Activated B cell treated with CpG ODN at 0.5 μM for 24 hours (primary cell): ENCODE results near the gene SLAIN1. TPM values are rescaled to one million over a fixed set of nuclear protein-coding genes. Genes with fewer than 3 reads are reported as not detected.

Source experiments
- ATAC-seq: fragments of 200-7000 bp; cut with Tn5 transposase; one replicate; pipeline ENCODE4 v1.10.0; 2021; ENCODE audit warnings: low read depth, mild to moderate bottlenecking, moderate library complexity
- CTCF ChIA-PET: fragments of 350-600 bp; sonication (Branson Sonifier 250); formaldehyde crosslinking; loops from one replicate; lab custom pipeline; 2021; ENCODE audit warnings: antibody characterized with exemption; lab: Charles Lee
- POLR2A ChIA-PET: fragments of 350-600 bp; sonication (Branson Sonifier 250); formaldehyde crosslinking; loops from one replicate; lab custom pipeline; 2021; ENCODE audit warnings: antibody characterized with exemption; lab: Charles Lee
- DNase-seq: peaks from one replicate; pipeline ENCODE4 v3.0.0; 2022
- H3K27ac Mint-ChIP-seq: one replicate; pipeline ENCODE4 v1.8.0; 2020; ENCODE audit warnings: mixed read lengths
- H3K27me3 Mint-ChIP-seq: one replicate; pipeline ENCODE4 v1.8.0; 2021; ENCODE audit warnings: mixed read lengths
- H3K36me3 Mint-ChIP-seq: one replicate; pipeline ENCODE4 v1.8.0; 2021; ENCODE audit warnings: low read depth, mixed read lengths
- H3K4me1 Mint-ChIP-seq: one replicate; pipeline ENCODE4 v1.8.0; 2021; ENCODE audit warnings: mixed read lengths
- H3K4me3 Mint-ChIP-seq: one replicate; pipeline ENCODE4 v1.8.0; 2020; ENCODE audit warnings: mild to moderate bottlenecking, mixed read lengths
- H3K9me3 Mint-ChIP-seq: one replicate; pipeline ENCODE4 v1.8.0; 2020; ENCODE audit warnings: mixed read lengths
- intact Hi-C: fragments of 100-400 bp; cut with micrococcal nuclease; formaldehyde crosslinking; loops from one replicate; pipeline ENCODE4 v1.15.1; 2024
- total RNA-seq: library from RNA; stranded (reverse); gene quantifications from 2 replicates; pipeline ENCODE4 v1.2.3, GENCODE V29; 2022
- TF ChIP-seq, protein P1 (sequence below): fragments of 200-600 bp; IDR thresholded peaks from one replicate; pipeline ENCODE4 v1.8.0; 2022; ENCODE audit warnings: antibody characterized with exemption, mild to moderate bottlenecking

Gene SLAIN1
- total RNA-seq, 1 donor from 2014 or later: 16.2 TPM

DNA sequence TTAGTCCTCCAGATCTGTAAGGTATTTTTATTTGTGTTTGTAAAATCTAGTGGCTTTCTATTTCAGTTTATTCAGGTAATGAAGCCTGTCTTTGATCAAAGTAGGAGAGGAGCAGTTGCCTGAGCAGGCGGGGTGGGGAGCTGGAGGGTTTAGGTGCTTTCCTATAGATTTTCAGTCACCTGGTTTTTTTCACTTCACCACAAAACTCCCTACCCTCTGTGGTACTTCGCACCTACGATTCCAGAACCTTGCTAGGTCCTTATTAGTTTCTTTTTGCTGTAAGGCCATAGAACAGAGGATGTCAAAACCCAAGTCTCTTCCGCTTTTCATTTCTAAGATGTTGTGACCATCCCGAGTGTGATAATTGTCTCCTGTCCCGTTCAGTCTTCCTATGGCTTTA is 26.6 kb downstream of the SLAIN1 start:
- ChIA-PET CTCF (interaction anchor here (0.6 kb wide), 1 partner anchor 8 kb away, joined by 3 read pairs; no protein-coding TSS in a partner anchor), POLR2A (no interaction called here)
- H3K27me3 Mint-ChIP-seq: no peaks in the 10 kb centered on the region
- no peak overlapping the region for H3K4me3 Mint-ChIP-seq
- intact Hi-C loops: no loop called here
- no peaks in the 10 kb centered on the region for H3K9me3 Mint-ChIP-seq
- DNase-seq (no peak), ATAC-seq (no peak)
- peaks cover 17% of the 10 kb centered on the region for H3K4me1 Mint-ChIP-seq
- TF ChIP-seq, protein P1, sequence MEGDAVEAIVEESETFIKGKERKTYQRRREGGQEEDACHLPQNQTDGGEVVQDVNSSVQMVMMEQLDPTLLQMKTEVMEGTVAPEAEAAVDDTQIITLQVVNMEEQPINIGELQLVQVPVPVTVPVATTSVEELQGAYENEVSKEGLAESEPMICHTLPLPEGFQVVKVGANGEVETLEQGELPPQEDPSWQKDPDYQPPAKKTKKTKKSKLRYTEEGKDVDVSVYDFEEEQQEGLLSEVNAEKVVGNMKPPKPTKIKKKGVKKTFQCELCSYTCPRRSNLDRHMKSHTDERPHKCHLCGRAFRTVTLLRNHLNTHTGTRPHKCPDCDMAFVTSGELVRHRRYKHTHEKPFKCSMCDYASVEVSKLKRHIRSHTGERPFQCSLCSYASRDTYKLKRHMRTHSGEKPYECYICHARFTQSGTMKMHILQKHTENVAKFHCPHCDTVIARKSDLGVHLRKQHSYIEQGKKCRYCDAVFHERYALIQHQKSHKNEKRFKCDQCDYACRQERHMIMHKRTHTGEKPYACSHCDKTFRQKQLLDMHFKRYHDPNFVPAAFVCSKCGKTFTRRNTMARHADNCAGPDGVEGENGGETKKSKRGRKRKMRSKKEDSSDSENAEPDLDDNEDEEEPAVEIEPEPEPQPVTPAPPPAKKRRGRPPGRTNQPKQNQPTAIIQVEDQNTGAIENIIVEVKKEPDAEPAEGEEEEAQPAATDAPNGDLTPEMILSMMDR: no peak
- H3K27ac Mint-ChIP-seq: no peak overlapping the region
- peaks cover 67% of the 10 kb centered on the region for H3K36me3 Mint-ChIP-seq

DNA sequence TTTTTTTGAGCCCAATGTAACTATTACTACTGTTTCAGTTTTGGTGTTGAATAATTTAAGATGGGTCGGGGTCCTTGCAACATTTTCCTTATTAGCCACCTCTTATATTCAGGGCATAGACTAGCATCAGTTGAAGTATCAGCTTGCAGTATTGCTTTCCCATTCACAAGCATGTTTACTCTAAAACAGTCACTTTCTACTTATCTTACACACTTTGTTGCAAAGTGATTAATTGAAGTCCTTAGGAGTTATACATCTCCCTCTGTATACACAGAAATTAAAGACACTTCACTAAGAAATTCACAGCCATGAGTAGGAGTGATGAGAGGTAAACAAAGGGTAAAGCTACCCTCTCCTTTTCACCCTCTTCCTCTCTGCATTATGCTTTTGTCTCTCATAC is 27.6 kb downstream of the SLAIN1 start:
- intact Hi-C loops: no loop called here
- H3K27me3 Mint-ChIP-seq: no peaks in the 10 kb centered on the region
- ChIA-PET CTCF (no interaction called here), POLR2A (no interaction called here)
- no peaks in the 10 kb centered on the region for H3K9me3 Mint-ChIP-seq
- peaks cover 67% of the 10 kb centered on the region for H3K36me3 Mint-ChIP-seq
- TF ChIP-seq, protein P1: no peak
- ATAC-seq: no peak
- H3K4me3 Mint-ChIP-seq: no peak overlapping the region
- H3K4me1 Mint-ChIP-seq: peaks cover 18% of the 10 kb centered on the region
- no peak for DNase-seq
- no peak overlapping the region for H3K27ac Mint-ChIP-seq

DNA sequence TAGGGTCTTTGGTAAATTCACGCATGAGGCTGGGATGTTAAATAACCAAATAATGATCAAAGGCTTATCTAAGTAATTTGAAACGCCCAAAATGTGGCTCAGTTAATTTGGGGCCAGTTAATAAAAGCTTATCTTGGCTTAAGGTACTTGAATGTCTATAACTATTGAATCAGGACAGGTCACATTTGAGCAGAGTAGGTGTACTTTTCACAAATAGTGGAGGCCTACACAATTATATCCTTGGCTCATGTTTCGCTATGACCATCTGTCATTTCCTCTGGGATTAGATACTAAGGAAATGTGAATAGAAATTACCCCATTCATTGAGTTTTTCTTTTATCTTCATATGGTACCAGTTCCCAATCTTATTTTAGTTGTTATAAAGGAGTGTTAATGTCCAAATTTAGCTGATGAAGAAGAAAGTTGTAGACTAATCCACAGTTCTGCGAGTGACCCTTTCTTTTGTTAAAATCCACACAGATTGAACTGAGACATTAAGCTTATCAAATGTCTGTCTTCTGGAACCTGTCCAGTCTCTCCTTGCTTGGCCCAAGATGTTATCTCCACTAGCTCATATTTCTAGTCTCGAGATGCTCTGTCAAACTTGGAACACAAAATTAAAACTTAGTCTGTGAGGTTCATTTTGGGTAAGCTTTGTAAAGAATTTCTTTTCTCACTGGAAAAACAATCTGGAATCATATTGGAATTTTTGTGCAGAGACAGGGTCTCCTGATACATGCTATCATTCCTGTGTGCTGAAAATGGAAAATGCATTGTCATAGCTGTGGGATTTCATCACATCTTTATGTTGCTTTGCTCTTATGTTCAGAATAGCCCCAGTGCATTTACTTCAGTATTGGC is 31.0 kb downstream of the SLAIN1 start:
- CTCF ChIA-PET: interaction anchor here (0.6 kb wide), 1 partner anchor 24 kb away, joined by 3 read pairs; no protein-coding TSS in a partner anchor
- DNase-seq: no peak
- Mint-ChIP-seq H3K9me3 (no peaks in the 10 kb centered on the region), H3K27me3 (no peaks in the 10 kb centered on the region), H3K36me3 (peaks cover 48% of the 10 kb centered on the region), H3K4me3 (no peak overlapping the region), H3K4me1 (peaks cover 24% of the 10 kb centered on the region), H3K27ac (no peak overlapping the region)
- TF ChIP-seq, protein P1: no peak
- intact Hi-C loops: no loop called here
- POLR2A ChIA-PET: no interaction called here
- no peak for ATAC-seq

DNA sequence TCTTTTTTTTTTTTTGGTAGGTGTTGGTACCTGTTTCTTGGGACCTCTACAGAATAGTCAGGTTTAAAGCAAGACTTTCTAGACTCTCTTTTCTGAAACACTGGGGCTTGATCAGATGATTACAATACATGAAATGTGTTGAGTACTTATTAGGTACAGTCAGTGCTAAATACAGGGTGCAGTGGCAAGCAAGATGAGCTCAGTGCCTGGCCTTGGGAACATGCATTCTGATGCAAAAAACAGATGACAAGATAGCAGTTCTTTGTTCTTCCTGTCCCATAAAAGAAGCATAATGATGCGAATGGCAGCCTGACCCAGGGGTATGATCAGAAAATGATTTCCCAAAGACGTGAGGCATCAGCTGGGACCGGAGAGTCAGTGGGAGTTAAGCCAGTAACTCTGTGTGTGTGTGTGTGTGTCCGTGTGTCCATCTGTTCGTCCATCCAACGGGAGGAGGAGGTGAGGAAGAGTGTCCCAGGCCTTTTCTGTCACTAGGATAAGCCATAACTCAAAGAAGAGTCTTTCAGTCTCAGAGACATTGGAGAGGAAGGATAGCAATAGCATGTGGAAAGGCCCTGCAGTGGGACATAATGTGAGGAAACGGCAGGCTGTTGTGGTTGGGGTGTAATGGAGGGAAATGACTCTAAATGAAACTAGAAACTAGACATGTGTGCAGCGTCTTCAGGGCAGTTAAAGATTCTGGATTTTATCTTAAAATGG is 32.2 kb downstream of the SLAIN1 start:
- H3K27me3 Mint-ChIP-seq: no peaks in the 10 kb centered on the region

More for the DNA sequence above, 32.2 kb downstream of the SLAIN1 start:
- ChIA-PET CTCF (no interaction called here), POLR2A (no interaction called here)
- TF ChIP-seq, protein P1: no peak
- ATAC-seq (peak; percentile 42), DNase-seq (no peak)
- intact Hi-C loops: no loop called here
- H3K4me3 Mint-ChIP-seq: peak overlapping the region; percentile 5
- peaks cover 38% of the 10 kb centered on the region for H3K36me3 Mint-ChIP-seq
- no peak overlapping the region for H3K27ac Mint-ChIP-seq
- no peaks in the 10 kb centered on the region for H3K9me3 Mint-ChIP-seq
- peaks cover 24% of the 10 kb centered on the region for H3K4me1 Mint-ChIP-seq
